H1 (cell line): ENCODE results near the gene EFEMP2. TPM values are rescaled to one million over a fixed set of nuclear protein-coding genes. Genes with fewer than 3 reads are reported as not detected.

ENCODE experiments used
- BCL11A ChIP-seq, 2 experiments: IDR thresholded peaks; one replicate each; pipeline ENCODE4 v1.6.1; 2011; ENCODE audit warnings: low read depth in 2 of 2, low read length in 2 of 2, mild to moderate bottlenecking in 2 of 2
- EZH2 ChIP-seq: fragments of 200-600 bp; sonication (generic); IDR thresholded peaks from 2 replicates; pipeline ENCODE4 v1.7.1; 2012; ENCODE audit warnings: low read depth, mild to moderate bottlenecking, moderate library complexity, low read length, inconsistent platforms; ENCODE audit not compliant: severe bottlenecking
- POLR2A ChIP-seq, 2 experiments: IDR thresholded peaks; 1 replicate in 1 of 2; 2 replicates in 1 of 2; pipeline ENCODE4 v1.6.1; 2011; ENCODE audit warnings: low read depth in 2 of 2, low read length in 2 of 2, mild to moderate bottlenecking in 2 of 2; ENCODE audit errors: control extremely low read depth in 1 of 2
- SP1 ChIP-seq: IDR thresholded peaks from 2 replicates; pipeline ENCODE4 v1.6.1; 2011; ENCODE audit warnings: low read depth, low read length
- SP4 ChIP-seq: IDR thresholded peaks from 2 replicates; pipeline ENCODE4 v1.6.1; 2012; ENCODE audit warnings: low read length, inconsistent platforms
- SRF ChIP-seq: IDR thresholded peaks from 2 replicates; pipeline ENCODE4 v1.6.1; 2011; ENCODE audit warnings: mild to moderate bottlenecking, low read depth, low read length, moderate library complexity
- polyA plus RNA-seq, 7 experiments: library from polyadenylated mRNA; depleted of rRNA in 3 of 7; stranded (reverse) in 5 of 7; unstranded in 2 of 7; fragments of >200 nt in 5 of 7; fragments of 200-250 nt in 2 of 7; gene quantifications; 1 replicate in 5 of 7; 2 replicates in 1 of 7; 4 replicates in 1 of 7; pipeline versions ENCODE4 v1.2.1 to v1.2.3, GENCODE V29; 2011 to 2013; ENCODE audit warnings: missing spikeins in 2 of 7, mixed read lengths in 2 of 7
- total RNA-seq: library from RNA; stranded (reverse); fragmentation: NEBNext Ultra II Directional; extraction: Animal tissue kit (Norgen Biotek cat#: 25700); gene quantifications from 2 replicates; pipeline ENCODE4 v1.2.1, GENCODE V29; 2021

Gene EFEMP2
- total and polyA plus RNA-seq, 2 of the 8 experiments (the other 6 are each of a cell fraction or from before 2014, with no cell fraction given) = 8.8 to 17.2 TPM

GRCh38 chr11:65817835-65818680 lies 54.5 kb downstream of the EFEMP2 start (continued):
- TF ChIP-seq SP1 (0 out of 2 replicates have a peak, but pooled peaks have one; percentile 29), SRF (0 out of 2 replicates have a peak, but pooled peaks have one; percentile 10), BCL11A (IDR thresholded peaks at IDR 0.05; ENCODE audit: low read depth in 2 of 2, low read length in 2 of 2) (no peak), SP4 (no peak), EZH2 (no peak), POLR2A (IDR thresholded peaks at IDR 0.05; ENCODE audit: control extremely low read depth in 1 of 2, low read depth in 2 of 2, low read length in 2 of 2) (no peak)
